IPS DF 4.7 (cell line): ENCODE data around the gene SLC26A3.

Experiments used
- DNase-seq: peaks from one replicate; pipeline ENCODE4 v3.0.0-alpha.2; 2013; ENCODE audit warnings: low spot score; ENCODE audit errors: extremely low read depth

SLC26A3 gene

GRCh38 chr7:107751113-107751512, 51.9 kb downstream of the SLC26A3 start:
- DNase-seq: no peak

GRCh38 chr7:107746006-107746405, 57.0 kb downstream of the SLC26A3 start:
- DNase-seq: no peak

GRCh38 chr7:107744345-107744750, 58.7 kb downstream of the SLC26A3 start:
- DNase-seq: no peak

- peak; percentile 76 for DNase-seq
These were observed 59.3 kb downstream of the SLC26A3 start, which contains the start of gene CBLL1 for GRCh38 chr7:107743567-107744344. Gene CBLL1, plus strand, starts transcription at chr7:107744142. Its CDS starts 22 bp downstream, at chr7:107744164.

GRCh38 chr7:107742678-107743566, 60.1 kb downstream of the SLC26A3 start:
- DNase-seq: no peak

GRCh38 chr7:107728276-107728675, 74.7 kb downstream of the SLC26A3 start:
- DNase-seq: no peak

- DNase-seq: no peak
These were observed 76.5 kb downstream of the SLC26A3 start for GRCh38 chr7:107726356-107727130.

GRCh38 chr7:107725138-107725740, 77.8 kb downstream of the SLC26A3 start:
- peak; percentile 16 for DNase-seq

- no peak for DNase-seq
These were observed 79.8 kb downstream of the SLC26A3 start for GRCh38 chr7:107723255-107723654.

GRCh38 chr7:107721286-107721685, 81.7 kb downstream of the SLC26A3 start:
- DNase-seq: no peak

GRCh38 chr7:107718456-107719193, 84.4 kb downstream of the SLC26A3 start:
- no peak for DNase-seq

GRCh38 chr7:107715531-107715930, 87.5 kb downstream of the SLC26A3 start:
- DNase-seq: no peak
